Gastrocnemius medialis (tissue), 4 donors: Measurements from ENCODE around the gene MINDY1.

Source experiments
- CTCF ChIP-seq, 5 experiments: fragments of 450-650 bp in 3 of 5; fragments of 200-600 bp in 2 of 5; sonication (generic) in 2 of 5; IDR thresholded peaks in 4 of 5; conservative IDR thresholded peaks in 1 of 5; 1 replicate in 4 of 5; 2 replicates in 1 of 5; pipeline ENCODE4 v1.5.1; 2016 to 2019; ENCODE audit warnings: antibody characterized with exemption in 5 of 5, mild to moderate bottlenecking in 3 of 5, moderate library complexity in 3 of 5
- POLR2A ChIP-seq, 2 donors: fragments of 450-650 bp; IDR thresholded peaks; one replicate each; pipeline ENCODE4 v1.6.1; 2017; ENCODE audit warnings: antibody characterized with exemption in 2 of 2, mild to moderate bottlenecking in 2 of 2, moderate library complexity in 2 of 2

DNA sequence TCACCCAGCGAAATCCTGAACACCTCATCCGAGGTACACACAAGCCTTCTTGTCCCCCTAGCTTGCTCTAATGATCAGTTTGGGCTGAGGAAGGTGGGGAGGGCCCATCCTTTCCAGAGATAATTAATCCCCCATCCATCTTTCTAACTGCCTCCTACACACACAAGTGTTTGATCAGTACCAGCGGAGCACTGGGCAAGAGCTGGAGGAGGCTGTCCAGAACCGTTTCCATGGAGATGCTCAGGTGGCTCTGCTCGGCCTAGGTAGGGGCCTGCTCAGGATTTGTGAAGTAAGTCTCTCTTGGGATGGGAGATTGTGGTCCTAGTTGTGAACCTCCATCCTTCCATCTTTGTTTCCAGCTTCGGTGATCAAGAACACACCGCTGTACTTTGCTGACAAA lies 18.8 kb downstream of the MINDY1 start:
- no peak for TF ChIP-seq CTCF (IDR thresholded peaks at IDR 0.05 in 4 of 5, conservative IDR thresholded peaks at IDR 0.05 in 1 of 5)
- TF ChIP-seq POLR2A (IDR thresholded peaks at IDR 0.05), result no peak
